Stimulated activated CD8-positive, alpha-beta memory T cell treated with anti-CD3 and anti-CD28 coated beads, Interleukin-4, amount 100 ng/mL, for 48 hours (primary cell): ENCODE results near the gene ST3GAL4.
"Not testable (repeated sequence)": the region's sequence is repeated elsewhere in the genome, so short reads cannot be mapped to it uniquely, and the experiment has no call there.

ENCODE experiments used
- DNase-seq: peaks from one replicate; pipeline ENCODE4 v3.0.0-alpha.2; 2020

Gene ST3GAL4

DNA sequence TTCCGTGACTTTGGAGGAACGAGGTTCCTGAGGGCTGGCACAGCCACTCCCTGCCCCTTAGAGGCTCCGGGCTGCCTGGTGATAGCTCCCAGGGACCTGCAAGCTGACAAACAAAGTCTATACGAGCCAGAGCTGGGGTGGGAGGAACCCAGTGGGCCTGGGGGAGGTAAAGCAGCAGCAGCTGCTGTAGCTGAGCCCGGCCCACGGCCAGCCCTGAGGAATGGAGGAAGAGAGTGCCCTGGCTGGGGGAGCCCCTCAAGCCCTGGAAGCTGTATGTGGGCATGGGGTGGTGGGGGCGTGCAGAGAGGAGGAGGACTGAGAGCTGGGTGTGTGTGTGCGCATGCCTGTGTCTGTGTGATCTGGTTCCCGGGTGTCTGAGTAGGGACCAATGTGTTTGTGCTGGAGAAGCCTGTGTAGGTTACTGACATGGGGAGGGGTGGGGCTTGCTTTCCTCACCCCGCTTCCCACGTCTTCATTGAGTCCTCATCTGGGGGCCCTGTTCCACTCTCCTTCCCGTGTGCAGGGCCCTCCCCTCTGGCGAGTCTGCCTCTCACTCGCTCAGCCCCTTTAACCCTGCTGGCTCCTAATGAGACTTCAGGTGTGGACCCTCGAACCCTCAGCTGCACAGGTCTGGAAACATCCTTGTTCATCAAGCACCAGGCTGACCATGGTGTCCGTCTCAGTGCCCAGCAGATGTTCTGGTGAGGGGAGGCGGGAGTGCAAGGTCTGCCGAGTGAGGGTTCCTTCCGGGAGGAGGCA, 10.8 kb downstream of the ST3GAL4 start:
- no peak for DNase-seq

DNA sequence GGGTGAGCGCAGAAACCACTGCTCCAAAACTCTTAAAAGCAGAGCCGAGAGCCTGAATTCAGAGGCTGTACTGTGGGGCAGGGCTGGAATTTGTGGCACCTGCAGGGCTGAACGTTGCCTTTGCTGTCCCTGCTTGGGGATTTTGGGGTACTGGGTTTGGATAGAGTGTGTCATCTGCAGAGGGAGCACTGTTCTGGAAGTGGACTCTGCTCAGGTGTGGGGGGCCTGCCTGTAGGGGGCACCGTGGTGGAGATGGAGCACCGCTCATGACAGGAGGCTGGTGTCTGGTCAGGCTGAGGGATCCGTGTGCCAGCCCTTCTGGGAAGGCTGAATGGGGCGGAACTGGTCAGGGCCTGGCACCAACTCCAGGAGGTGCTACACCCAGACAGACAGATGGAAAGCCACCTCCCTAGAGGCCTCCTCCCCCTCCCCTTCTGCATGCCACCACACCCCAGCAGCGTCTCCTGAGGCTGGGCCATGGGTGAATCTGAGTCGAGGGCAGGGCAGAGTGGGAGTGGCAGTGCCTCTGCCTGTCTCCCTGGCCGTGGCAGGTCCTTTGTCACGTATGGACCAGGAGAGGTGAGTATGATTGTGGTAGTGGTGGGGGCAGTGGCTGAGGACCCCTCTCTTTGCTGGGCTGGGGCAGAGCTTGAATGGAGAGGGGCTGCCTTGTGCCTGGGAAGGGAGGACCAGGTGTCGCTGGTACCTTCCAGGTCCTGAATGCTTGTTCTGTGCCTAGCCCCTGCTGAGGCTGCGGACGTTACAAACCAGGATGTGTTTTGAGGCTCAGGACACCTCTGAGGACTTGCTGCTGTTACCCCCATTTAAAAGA, 11.6 kb downstream of the ST3GAL4 start:
- DNase-seq: not testable (repeated sequence)

DNA sequence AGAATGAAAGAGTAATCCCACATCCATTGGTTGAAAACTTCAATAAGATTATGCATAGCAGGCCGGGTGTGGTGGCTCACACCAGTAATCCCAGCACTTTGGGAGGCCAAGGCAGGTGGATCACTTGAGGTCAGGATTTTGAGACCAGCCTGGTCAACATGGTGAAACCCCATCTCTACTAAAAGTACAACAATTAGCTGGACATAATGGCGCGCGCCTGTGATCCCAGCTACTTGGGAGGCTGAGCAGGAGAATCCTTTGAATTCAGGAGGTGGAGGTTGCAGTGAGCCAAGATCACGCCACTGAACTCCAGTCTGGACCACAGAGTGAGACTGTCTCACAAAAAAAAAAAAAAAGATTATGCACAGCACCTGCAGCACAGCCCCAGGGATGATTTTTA, 12.3 kb downstream of the ST3GAL4 start:
- not testable (repeated sequence) for DNase-seq

DNA sequence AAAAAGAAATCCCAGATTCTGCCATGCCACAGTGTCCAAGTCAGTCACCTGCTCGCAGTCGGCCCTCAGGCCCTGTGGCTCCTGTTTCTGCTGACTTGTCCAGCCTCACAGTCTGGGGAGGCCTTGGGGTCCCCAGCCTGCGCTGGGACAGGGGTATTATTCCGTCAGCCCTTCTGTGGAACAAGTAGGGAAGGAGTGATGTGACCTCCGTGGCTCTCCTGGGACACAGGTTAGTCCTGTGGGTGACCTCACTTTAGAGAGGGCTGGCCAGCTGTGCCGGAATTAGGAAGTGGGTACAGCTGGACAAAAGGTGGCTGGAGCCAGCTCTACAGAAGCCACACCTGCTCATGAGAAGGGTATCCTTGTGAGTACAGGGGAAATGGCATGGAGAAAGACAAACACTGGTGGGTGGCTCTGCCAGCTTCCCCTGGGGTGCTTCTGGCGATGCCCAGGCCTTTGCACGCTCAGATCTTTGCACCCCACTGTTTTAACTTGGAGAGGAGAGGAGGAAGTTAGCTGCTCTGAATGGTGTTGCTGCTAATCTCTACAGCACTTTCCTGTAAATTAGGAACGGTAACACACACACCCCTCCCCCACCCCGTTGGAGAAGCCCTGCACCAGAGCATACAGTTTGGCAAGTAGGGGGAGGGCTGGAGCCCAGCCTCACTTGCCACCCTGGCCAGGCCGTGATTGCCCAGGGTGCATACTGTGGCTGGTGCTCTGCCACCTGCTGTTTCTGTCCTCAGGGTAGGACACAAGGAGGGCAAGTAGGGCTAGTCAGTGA, 13.0 kb downstream of the ST3GAL4 start:
- not testable (repeated sequence) for DNase-seq

DNA sequence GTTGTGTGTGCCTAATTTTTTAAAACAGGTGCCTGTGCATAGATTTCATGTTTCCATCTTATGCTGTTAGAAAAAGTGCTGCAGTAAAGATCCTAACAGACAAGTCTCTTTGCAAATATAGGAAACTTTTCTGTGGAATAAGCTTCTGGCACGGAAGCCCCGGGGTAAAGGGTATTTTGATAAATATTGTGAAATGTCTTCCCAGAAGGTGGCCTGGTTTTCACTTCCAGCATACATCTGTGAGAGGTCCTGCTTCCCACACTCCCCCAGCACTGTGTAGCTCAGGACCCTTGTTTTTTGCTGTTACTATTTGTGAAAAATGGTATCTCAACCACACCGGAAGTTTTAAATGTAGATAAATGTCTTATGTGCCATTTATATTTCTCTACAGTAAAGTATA, 14.5 kb downstream of the ST3GAL4 start:
- DNase-seq: no peak

DNA sequence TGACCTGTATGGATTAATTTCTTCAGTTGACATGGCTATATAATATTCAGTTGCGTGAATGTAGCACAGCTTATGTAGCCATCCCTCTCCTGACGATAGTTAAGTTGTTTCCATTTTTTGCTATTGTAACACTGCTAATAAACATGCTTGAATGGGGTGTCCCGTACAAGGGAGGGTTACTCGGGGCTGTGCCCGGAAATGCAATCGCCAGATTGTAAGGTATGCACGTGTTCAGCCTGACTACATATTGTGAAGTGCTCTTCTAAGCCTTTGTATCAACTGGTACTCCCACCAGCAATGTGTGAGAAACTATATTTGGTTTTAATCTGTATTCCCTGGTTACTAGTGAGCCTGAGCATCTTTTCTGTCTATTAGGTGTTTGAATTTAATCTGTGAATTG, 16.1 kb downstream of the ST3GAL4 start:
- DNase-seq: no peak

DNA sequence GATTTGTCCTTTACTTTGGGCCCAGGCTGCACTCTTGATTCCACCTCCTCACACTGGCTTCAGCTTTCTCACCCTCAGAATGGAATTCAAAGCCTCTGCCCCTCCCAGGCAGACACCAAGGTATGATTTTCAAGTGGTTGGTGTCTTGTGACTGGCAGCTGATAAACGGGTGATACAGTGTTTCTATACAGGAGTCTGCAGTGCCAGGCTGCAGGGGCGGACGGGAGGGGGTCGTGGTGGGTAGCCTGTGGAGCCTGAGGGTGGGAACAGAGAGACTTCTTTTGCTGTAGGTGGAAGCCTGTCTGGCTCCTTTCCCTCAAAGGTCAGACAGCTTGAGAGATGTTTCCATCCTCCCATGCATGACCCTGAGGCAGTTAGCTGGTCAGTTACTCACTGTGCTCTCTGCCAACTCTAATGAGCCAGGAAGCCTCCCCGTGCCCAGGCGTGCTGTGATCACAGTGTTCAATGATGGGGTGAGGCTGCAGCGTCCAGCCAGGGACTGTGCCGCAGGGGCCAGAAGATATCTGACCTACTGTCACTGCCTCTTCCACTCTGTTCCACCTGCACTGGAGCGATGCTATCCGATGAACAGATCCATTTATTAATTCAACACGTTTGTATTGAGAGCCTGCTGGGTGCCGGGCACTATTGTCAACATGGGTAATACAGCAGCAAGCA, 18.0 kb downstream of the ST3GAL4 start:
- DNase-seq: not testable (repeated sequence)

DNA sequence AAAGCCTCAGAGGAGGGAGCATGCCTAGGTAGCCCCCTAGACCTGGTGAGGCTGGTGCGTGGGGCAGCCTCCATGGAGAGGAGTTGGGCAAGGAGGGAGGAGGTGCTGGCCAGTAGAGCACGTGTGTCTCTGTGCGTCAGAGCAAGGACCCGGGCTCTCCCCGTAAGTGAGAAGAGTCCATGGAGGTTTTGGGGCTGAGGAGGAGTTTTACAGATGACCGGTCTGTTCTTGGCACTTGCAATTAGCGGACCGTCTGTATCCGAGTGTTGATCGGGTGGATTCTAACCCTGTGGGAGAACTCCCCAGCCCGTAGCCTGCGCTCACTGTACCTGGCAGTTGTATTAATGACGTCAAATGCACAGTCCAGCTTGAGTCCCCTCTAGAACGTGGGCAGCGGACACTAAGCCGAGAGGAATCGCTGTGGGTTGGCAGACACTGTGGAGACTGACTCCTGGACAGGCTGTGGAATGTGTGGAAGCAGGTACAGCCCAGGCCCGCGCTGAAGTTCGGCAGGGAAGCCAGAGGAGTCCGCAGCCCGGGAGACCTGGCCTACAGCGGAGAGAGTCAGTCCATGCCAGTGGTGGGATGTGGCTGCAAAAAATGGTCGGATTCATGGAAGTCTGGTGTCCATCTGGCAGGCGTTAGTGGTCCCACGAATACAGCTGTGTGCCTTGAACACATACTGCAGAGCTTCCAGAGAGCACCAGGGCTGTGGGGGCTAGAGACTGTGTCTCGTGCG, 19.2 kb downstream of the ST3GAL4 start:
- DNase-seq: not testable (repeated sequence)

DNA sequence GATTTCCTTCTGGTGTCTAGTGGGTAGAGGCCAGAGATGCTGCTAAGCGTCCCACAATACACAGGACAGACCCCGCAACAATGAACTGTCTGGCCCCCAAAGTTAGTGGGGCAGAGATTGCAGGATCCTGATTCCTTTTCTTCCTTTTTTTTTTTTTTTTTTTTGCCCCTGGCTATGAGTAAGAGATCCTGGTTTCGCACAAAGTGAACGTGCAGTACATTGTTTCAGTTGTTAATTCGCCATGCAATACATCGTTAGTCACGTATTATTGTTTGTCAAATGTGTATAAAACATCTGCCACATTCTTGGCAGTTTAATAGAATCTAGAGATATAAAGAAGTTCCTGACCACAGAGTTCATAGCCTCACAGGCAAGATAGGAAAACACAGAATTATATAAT, 20.2 kb downstream of the ST3GAL4 start:
- no peak for DNase-seq

DNA sequence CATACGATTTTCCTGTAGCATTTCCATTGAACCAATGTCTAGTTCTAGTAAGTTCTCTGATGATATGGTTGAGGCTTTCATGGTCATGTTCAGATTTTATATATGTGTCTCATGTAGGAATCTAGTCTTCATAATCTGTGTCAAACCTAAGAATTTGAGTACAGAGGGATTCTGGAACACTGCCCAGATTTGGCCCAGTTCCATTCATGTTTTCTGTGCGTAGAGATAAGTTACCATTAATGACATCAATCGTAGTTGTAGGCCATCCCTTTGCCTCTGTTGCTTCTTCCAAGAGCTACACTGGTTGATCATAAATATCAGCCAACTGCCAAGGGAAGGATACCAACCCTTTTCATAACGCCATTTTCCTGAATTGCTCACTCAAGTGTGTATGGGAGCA, 23.3 kb downstream of the ST3GAL4 start:
- DNase-seq: no peak

DNA sequence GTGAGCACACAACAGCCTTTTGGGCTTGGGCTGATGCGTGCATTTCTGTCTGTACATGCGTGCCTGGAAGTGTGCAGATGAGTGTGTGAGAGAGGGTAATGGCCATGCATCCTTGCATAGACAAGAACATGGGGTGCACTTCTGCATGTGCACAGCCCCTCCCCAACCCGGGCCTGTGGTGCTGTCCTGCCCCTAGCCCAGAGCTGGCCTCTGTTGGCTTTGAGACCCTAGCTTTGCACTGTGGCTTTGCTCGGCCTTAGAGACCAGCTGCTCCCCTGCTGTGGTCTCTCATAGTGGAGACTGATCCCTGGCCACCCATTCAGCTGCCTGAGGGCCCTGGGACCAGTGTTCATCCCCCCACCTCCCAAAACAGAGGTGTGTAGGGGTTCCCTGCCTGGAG, 25.4 kb downstream of the ST3GAL4 start:
- DNase-seq: no peak

DNA sequence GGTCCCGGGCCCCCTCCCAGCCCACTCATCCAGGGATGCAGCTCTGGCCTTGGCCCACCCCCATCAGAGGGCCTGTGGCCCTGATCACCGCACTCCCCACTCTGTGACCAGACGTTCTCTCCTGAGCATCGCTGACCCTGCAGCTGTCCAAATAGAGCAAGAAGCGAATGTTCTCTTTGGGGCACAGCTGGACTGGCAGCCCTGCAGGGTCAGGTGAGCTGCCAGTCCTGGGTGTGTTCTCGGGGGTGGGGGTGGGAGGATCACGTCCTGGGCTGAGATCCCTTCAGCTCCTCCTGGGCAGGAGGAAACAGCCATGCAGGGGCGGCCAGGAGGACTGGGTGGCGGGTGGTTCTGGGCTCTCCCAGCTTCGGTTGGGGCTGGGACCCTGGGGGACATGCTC, 26.5 kb downstream of the ST3GAL4 start:
- DNase-seq: not testable (repeated sequence)

DNA sequence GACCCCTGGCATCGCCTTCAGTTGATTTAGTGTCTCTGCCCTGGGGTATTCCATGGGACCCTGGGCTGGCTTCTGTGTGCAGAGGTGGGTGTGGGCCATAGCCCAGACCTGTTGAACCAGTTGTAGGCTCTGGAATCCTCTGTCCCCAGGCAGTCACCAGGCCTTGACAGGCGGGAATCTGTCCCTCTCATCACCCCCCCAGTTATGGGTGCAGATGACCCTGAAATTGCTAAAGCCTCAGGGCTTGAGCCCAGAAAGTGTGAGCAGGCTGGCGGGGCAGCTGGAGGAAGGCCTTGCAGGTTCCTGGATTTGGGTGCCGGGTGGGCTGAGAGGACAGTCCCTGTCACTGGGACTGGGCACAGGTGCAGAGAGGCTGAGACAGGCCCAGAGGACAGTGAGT, 27.2 kb downstream of the ST3GAL4 start:
- DNase-seq: not testable (repeated sequence)

DNA sequence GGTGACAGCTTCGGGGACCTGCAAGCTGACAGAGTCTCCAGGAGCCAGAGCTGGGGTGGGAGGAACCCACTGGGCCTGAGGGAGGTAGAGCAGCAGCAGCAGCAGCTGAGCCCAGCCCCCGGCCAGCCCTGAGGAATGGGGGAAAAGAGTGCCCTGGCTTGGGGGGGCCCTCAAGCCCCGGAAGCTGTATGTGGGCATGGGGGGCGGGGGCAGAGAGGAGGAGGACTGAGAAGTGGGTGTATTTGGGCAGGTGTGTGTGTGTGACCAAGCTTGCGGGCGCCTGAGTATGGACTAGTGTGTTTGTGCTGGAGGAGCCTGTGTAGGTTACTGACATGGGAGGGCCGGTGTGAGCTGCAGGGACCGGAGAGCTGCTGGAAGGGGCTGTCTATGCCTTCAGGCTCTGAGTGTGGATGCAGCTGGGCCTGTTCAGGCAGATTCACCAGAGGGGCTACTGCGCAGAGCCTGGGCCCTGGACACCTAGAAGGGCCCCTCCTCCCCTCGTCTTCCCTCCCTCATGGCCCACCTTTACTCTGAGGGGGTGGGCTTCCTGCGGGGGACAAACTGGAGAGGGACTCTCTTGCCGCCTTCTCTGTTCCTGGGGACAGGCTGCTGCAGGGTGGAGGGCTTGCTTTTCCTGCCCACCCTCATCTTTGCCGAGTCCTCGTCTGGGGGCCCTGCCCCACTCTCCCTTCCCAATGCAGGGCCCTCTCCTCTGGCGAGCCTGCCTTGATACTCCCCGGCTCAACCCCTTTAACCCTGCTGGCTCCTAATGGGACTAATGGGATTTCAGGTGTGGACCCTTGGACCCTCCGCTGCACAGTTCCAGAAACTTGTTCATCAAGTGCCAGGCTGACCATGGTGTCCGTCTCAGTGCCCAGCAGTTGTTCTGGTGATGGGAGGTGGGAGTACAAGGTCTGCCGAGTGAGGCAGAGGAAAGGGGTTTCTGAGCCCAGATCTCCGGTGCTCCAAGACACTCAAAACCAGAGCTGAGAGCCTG, 28.2 kb downstream of the ST3GAL4 start:
- DNase-seq: no peak

DNA sequence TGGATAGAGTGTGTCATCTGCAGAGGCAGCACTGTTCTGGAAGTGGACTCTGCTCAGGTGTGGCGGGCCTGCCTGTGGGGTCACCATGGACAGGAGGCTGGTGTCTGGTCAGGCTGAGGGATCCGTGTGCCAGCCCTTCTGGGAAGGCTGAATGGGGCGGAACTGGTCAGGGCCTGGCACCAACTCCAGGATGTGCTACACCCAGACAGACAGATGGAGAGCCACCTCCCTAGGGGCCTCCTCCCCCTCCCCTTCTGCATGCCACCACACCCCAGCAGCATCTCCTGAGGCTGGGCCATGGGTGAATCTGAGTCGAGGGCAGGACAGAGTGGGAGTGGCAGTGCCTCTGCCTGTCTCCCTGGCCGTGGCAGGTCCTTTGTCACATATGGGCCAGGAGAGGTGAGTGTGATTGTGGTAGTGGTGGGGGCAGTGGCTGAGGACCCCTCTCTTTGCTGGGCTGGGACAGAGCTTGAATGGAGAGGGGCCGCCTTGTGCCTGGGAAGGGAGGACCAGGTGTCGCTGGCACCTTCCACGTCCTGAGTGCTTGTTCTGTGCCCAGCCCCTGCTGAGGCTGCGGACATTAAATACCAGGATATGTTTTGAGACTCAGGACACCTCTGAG, 29.1 kb downstream of the ST3GAL4 start:
- DNase-seq: no peak

DNA sequence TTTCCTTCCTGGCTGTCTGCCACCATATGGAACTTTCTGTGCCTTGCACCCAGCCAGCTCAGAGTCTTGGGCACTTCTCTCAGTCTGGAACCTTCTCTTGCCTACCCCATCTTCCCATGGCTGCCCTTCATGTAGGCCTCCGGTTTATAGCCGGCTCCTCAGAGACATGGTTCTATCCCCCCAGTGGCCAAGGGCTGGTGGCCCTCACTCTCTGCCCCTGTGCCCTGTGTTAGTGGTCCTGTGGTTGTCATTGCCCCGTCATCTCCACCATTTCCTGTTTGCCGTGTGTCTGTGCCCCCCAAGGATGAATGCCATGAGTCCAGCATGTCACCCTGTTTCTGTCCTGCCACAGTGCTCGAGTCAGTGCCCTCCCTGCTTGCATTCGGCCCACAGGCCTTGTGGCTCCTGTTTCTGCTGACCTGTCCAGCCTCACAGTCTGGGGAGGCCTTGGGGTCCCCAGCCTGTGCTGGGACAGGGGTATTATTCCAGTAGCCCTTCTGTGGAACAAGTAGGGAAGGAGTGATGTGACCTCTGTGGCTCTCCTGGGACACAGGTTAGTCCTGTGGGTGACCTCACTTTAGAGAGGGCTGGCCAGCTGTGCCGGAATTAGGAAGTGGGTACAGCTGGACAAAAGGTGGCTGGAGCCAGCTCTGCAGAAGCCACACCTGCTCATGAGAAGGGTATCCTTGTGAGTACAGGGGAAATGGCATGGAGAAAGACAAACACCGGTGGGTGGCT, 30.7 kb downstream of the ST3GAL4 start:
- no peak for DNase-seq

DNA sequence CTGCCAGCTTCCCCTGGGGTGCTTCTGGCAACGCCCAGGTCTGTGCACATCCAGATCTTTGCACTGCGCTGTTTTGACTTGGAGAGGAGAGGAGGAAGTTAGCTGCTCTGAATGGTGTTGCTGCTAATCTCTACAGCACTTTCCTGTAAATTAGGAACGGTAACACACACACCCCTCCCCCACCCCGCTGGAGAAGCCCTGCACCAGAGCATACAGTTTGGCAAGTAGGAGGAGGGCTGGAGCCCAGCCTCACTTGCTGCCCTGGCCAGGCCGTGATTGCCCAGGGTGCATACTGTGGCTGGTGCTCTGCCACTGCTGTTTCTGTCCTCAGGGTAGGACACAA, 31.2 kb downstream of the ST3GAL4 start:
- DNase-seq: not testable (repeated sequence)

DNA sequence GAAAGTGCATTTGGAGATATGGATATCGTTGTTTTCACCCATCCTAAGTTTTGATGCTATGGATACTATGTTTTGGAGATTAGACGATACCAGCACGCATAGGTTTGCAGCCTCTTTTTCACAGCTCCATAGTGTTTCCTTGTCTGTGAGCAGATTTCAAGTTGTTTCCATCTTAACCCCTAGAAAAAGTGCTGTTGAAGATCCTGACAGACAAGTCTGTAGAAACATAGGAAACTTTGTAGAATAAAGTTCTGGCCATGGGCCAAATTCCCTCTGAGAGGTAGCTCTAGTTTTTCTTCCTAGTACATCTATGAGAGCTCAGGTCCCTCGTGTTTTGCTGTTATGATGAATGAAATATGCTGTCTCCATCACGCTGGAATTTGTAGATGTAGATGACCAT, 32.4 kb downstream of the ST3GAL4 start:
- DNase-seq: no peak

DNA sequence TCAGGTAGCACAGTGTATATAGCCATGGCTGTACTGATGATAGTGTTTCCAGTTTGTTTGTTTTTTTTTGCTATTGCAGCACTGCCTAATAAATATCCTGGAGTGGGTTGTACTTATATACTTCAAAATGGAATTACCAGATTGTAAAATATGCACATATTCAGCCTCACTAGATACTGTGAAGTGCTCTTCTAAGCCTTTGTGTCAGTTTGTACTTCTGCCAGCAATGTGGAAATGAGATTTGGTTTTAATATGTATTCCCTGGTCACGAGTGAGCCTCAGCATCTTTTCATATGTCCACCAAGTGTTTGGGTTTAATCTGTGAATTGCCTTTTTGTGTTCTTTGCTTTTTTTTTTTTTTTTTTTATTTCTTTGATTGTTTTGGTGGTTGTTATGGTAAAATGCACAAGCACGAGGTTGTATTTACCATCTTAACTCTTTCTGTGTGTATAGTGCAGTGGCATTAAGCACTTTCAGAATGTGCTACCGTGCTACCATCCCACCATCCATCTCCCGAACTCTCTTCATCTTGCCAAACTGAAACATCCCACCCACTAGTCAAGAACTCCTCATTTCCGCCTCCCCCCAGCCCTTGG, 34.9 kb downstream of the ST3GAL4 start:
- no peak for DNase-seq
